Neural crest cell (in vitro differentiated cells): ENCODE measurements around the gene ZNHIT2. TPM values are rescaled to one million over a fixed set of nuclear protein-coding genes. Genes with fewer than 3 reads are reported as not detected.

Experiments
- DNase-seq: peaks from one replicate; pipeline ENCODE4 v3.0.0; 2021; ENCODE audit warnings: low read depth, mixed read lengths, low spot score
- H3K27ac Mint-ChIP-seq: one replicate; pipeline ENCODE4 v1.8.0; 2021; ENCODE audit warnings: mild to moderate bottlenecking, mixed read lengths; ENCODE audit not compliant: unreplicated experiment
- H3K27me3 Mint-ChIP-seq: 2 replicates; pipeline ENCODE4 v1.8.0; 2021; ENCODE audit warnings: low read depth, mild to moderate bottlenecking, mixed read lengths
- H3K36me3 Mint-ChIP-seq: 2 replicates; pipeline ENCODE4 v1.8.0; 2021; ENCODE audit warnings: low read depth, mild to moderate bottlenecking, mixed read lengths
- H3K4me1 Mint-ChIP-seq: 2 replicates; pipeline ENCODE4 v1.8.0; 2021; ENCODE audit warnings: mixed read lengths
- H3K4me3 Mint-ChIP-seq: one replicate; pipeline ENCODE4 v1.8.0; 2021; ENCODE audit warnings: mild to moderate bottlenecking, mixed read lengths
- H3K9me3 Mint-ChIP-seq: 2 replicates; pipeline ENCODE4 v1.8.0; 2021; ENCODE audit warnings: mixed read lengths
- total RNA-seq: library from RNA; stranded (reverse); gene quantifications from 2 replicates; pipeline ENCODE4 v1.2.1, GENCODE V29; 2021
- TF ChIP-seq, protein P1 (sequence below): fragments of 200-600 bp; sonication (generic); conservative IDR thresholded peaks from 2 replicates; pipeline ENCODE4 v1.5.0; 2021; ENCODE audit warnings: antibody characterized with exemption, mild to moderate bottlenecking

ZNHIT2 gene
- total RNA-seq, 1 donor from 2014 or later: 8.0 TPM

DNA sequence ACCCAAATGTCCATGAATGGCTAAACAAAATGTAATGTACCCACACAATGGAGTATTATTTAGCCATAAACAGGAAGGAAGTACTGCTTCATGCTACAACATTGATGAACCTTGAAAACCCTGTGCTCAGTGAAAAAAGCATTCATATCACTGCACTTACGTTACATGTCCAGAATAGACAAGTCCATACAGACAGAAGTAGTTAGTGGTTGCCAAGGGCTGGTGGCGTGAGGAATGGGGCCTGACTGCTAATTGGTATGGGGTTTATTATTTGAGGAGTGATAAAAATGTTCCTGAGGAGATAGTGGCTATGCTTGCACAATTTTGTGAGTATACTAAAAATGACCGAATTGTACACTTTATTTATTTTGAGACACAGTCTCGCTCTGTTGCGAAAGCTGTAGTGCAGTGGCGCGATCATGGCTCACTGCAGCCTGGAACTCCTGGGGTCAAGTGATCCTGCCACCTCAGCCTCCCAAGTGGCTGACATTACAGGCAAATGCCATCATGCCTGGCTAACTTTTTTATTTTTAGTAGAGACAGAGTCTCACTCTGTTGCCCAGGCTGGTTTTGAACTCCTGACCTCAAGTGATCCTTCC is 24.5 kb upstream of the ZNHIT2 start:
- Mint-ChIP-seq H3K9me3 (no peaks in the 10 kb centered on the region), H3K4me3 (no peak overlapping the region), H3K27me3 (peaks cover 62% of the 10 kb centered on the region), H3K27ac (no peak overlapping the region), H3K36me3 (no peaks in the 10 kb centered on the region), H3K4me1 (no peaks in the 10 kb centered on the region)
- DNase-seq: no peak
- TF ChIP-seq, protein P1, sequence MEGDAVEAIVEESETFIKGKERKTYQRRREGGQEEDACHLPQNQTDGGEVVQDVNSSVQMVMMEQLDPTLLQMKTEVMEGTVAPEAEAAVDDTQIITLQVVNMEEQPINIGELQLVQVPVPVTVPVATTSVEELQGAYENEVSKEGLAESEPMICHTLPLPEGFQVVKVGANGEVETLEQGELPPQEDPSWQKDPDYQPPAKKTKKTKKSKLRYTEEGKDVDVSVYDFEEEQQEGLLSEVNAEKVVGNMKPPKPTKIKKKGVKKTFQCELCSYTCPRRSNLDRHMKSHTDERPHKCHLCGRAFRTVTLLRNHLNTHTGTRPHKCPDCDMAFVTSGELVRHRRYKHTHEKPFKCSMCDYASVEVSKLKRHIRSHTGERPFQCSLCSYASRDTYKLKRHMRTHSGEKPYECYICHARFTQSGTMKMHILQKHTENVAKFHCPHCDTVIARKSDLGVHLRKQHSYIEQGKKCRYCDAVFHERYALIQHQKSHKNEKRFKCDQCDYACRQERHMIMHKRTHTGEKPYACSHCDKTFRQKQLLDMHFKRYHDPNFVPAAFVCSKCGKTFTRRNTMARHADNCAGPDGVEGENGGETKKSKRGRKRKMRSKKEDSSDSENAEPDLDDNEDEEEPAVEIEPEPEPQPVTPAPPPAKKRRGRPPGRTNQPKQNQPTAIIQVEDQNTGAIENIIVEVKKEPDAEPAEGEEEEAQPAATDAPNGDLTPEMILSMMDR: no peak

DNA sequence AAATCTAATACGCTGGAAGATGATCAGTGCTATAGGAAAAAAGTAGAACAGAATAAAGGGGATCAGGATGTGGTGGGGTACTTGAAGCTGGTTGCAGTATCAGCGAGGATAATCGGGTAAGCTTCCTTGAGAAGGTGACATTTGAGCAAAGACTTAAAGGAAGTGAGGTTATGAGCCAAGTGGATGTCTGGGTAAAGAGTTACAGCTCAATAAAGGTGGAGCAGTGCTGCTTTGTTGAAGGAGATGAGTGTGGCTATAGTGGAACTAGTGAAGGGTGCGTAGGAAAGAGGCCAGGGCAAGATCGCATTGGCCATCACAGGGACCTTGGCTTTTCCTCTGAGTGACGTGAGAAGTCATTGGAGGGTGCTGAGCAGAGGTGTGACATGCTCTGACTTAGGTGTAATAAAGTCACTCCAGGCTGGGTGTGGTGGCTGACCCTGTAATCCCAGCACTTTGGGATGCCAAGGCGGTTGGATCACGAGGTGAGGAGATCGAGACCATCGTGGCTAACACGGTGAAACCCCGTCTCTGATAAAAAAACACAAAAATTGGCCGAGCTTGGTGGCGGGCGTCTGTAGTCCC is 19.1 kb upstream of the ZNHIT2 start:
- TF ChIP-seq, protein P1: no peak
- H3K9me3 Mint-ChIP-seq: no peaks in the 10 kb centered on the region
- H3K27me3 Mint-ChIP-seq: peaks cover 39% of the 10 kb centered on the region
- peak overlapping the region; percentile 53 for H3K4me3 Mint-ChIP-seq
- DNase-seq: no peak
- H3K4me1 Mint-ChIP-seq: peaks cover 29% of the 10 kb centered on the region
- no peaks in the 10 kb centered on the region for H3K36me3 Mint-ChIP-seq
- H3K27ac Mint-ChIP-seq: no peak overlapping the region

- no peak for DNase-seq
- no peak overlapping the region for H3K27ac Mint-ChIP-seq
- H3K36me3 Mint-ChIP-seq: no peaks in the 10 kb centered on the region
- no peaks in the 10 kb centered on the region for H3K9me3 Mint-ChIP-seq
- H3K27me3 Mint-ChIP-seq: peaks cover 29% of the 10 kb centered on the region
- peak overlapping the region; percentile 100 for H3K4me3 Mint-ChIP-seq
- TF ChIP-seq, protein P1: no peak
- peaks cover 29% of the 10 kb centered on the region for H3K4me1 Mint-ChIP-seq
These were observed 18.2 kb upstream of the ZNHIT2 start for GRCh38 chr11:65135633-65136145.

- TF ChIP-seq, protein P1: no peak
- H3K27ac Mint-ChIP-seq: peak overlapping the region; percentile 100
- no peaks in the 10 kb centered on the region for H3K36me3 Mint-ChIP-seq
- H3K4me1 Mint-ChIP-seq: peaks cover 29% of the 10 kb centered on the region
- H3K9me3 Mint-ChIP-seq: no peaks in the 10 kb centered on the region
- peak overlapping the region; percentile 100 for H3K4me3 Mint-ChIP-seq
- peak; percentile 59 for DNase-seq
- peaks cover 23% of the 10 kb centered on the region for H3K27me3 Mint-ChIP-seq
These were observed 17.6 kb upstream of the ZNHIT2 start for GRCh38 chr11:65134952-65135632.

GRCh38 chr11:65134240-65134951 is 16.9 kb upstream of the ZNHIT2 start, which contains the start of gene SYVN1:
Gene SYVN1, minus strand, starts transcription at chr11:65134519. Its CDS starts 918 bp downstream, at chr11:65133601.
- H3K4me1 Mint-ChIP-seq: peaks cover 29% of the 10 kb centered on the region
- peaks cover 19% of the 10 kb centered on the region for H3K27me3 Mint-ChIP-seq
- H3K36me3 Mint-ChIP-seq: no peaks in the 10 kb centered on the region
- peak within 1 kb of the TSS; percentile 100 for H3K27ac Mint-ChIP-seq
- no peaks in the 10 kb centered on the region for H3K9me3 Mint-ChIP-seq
- TF ChIP-seq, protein P1: no peak
- DNase-seq: peak; percentile 81
- H3K4me3 Mint-ChIP-seq: peak within 1 kb of the TSS; percentile 100
